Activated naive CD8-positive, alpha-beta T cell treated with anti-CD3 and anti-CD28 coated beads, Interleukin-2, amount 50 U/mL, for 24 hours (primary cell): ENCODE results near the gene SLC39A11.

Experiments
- ATAC-seq: fragments of 150-1000 bp; cut with Tn5 transposase; one replicate; pipeline ENCODE4 v1.10.0; 2021
- DNase-seq: peaks from one replicate; pipeline ENCODE4 v3.0.0; 2021
- H3K27ac Mint-ChIP-seq: one replicate; pipeline ENCODE4 v1.8.0; 2021; ENCODE audit warnings: mild to moderate bottlenecking, mixed read lengths
- H3K27me3 Mint-ChIP-seq: one replicate; pipeline ENCODE4 v1.8.0; 2021; ENCODE audit warnings: mixed read lengths
- H3K36me3 Mint-ChIP-seq: one replicate; pipeline ENCODE4 v1.8.0; 2021; ENCODE audit warnings: low read depth, mixed read lengths
- H3K4me1 Mint-ChIP-seq: one replicate; pipeline ENCODE4 v1.8.0; 2021; ENCODE audit warnings: mixed read lengths
- H3K4me3 Mint-ChIP-seq: one replicate; pipeline ENCODE4 v1.8.0; 2021; ENCODE audit warnings: mild to moderate bottlenecking, moderate library complexity, mixed read lengths
- H3K9me3 Mint-ChIP-seq: one replicate; pipeline ENCODE4 v1.8.0; 2021; ENCODE audit warnings: mixed read lengths

The SLC39A11 gene

GRCh38 chr17:72870367-72870985 is 222.0 kb downstream of the SLC39A11 start:
- Mint-ChIP-seq H3K4me3 (no peak overlapping the region), H3K4me1 (peaks cover 21% of the 10 kb centered on the region), H3K36me3 (peaks cover 7% of the 10 kb centered on the region), H3K27ac (no peak overlapping the region), H3K9me3 (peaks cover 8% of the 10 kb centered on the region), H3K27me3 (no peaks in the 10 kb centered on the region)
- no peak for DNase-seq
- no peak for ATAC-seq

GRCh38 chr17:72869630-72870029 is 222.9 kb downstream of the SLC39A11 start:
- Mint-ChIP-seq H3K4me1 (peaks cover 28% of the 10 kb centered on the region), H3K27ac (no peak overlapping the region), H3K27me3 (no peaks in the 10 kb centered on the region), H3K4me3 (no peak overlapping the region), H3K36me3 (peaks cover 4% of the 10 kb centered on the region), H3K9me3 (peaks cover 3% of the 10 kb centered on the region)
- DNase-seq (no peak), ATAC-seq (no peak)

- no peaks in the 10 kb centered on the region for H3K27me3 Mint-ChIP-seq
- H3K4me3 Mint-ChIP-seq = no peak overlapping the region
- H3K27ac Mint-ChIP-seq = no peak overlapping the region
- H3K36me3 Mint-ChIP-seq = peaks cover 10% of the 10 kb centered on the region
- H3K4me1 Mint-ChIP-seq = peaks cover 45% of the 10 kb centered on the region
- no peaks in the 10 kb centered on the region for H3K9me3 Mint-ChIP-seq
- no peak for ATAC-seq
- DNase-seq = no peak
Measured at GRCh38 chr17:72865954-72866353, 226.5 kb downstream of the SLC39A11 start.

- DNase-seq (no peak), ATAC-seq (peak; percentile 91)
- H3K27ac Mint-ChIP-seq = peak overlapping the region; percentile 21
- no peak overlapping the region for H3K4me3 Mint-ChIP-seq
- H3K27me3 Mint-ChIP-seq = no peaks in the 10 kb centered on the region
- H3K9me3 Mint-ChIP-seq = no peaks in the 10 kb centered on the region
- H3K36me3 Mint-ChIP-seq = peaks cover 17% of the 10 kb centered on the region
- H3K4me1 Mint-ChIP-seq = peaks cover 45% of the 10 kb centered on the region
Measured at GRCh38 chr17:72863526-72864211, 228.8 kb downstream of the SLC39A11 start.

GRCh38 chr17:72862276-72862999 is 230.1 kb downstream of the SLC39A11 start:
- Mint-ChIP-seq H3K27ac (no peak overlapping the region), H3K9me3 (no peaks in the 10 kb centered on the region), H3K4me3 (no peak overlapping the region), H3K4me1 (peaks cover 38% of the 10 kb centered on the region), H3K36me3 (peaks cover 13% of the 10 kb centered on the region), H3K27me3 (no peaks in the 10 kb centered on the region)
- DNase-seq = no peak
- ATAC-seq = no peak

- H3K27me3 Mint-ChIP-seq = no peaks in the 10 kb centered on the region
- DNase-seq = no peak
- H3K27ac Mint-ChIP-seq = no peak overlapping the region
- H3K4me1 Mint-ChIP-seq = peaks cover 33% of the 10 kb centered on the region
- no peak overlapping the region for H3K4me3 Mint-ChIP-seq
- peaks cover 13% of the 10 kb centered on the region for H3K36me3 Mint-ChIP-seq
- no peak for ATAC-seq
- no peaks in the 10 kb centered on the region for H3K9me3 Mint-ChIP-seq
Measured at GRCh38 chr17:72861811-72862210, 230.7 kb downstream of the SLC39A11 start.

- no peak overlapping the region for H3K4me3 Mint-ChIP-seq
- no peak overlapping the region for H3K27ac Mint-ChIP-seq
- peaks cover 28% of the 10 kb centered on the region for H3K4me1 Mint-ChIP-seq
- peaks cover 13% of the 10 kb centered on the region for H3K36me3 Mint-ChIP-seq
- ATAC-seq (no peak), DNase-seq (no peak)
- no peaks in the 10 kb centered on the region for H3K27me3 Mint-ChIP-seq
- H3K9me3 Mint-ChIP-seq = no peaks in the 10 kb centered on the region
Measured at GRCh38 chr17:72860778-72861177, 231.7 kb downstream of the SLC39A11 start.

GRCh38 chr17:72858826-72859495 is 233.5 kb downstream of the SLC39A11 start:
- no peak overlapping the region for H3K27ac Mint-ChIP-seq
- ATAC-seq (no peak), DNase-seq (no peak)
- peaks cover 11% of the 10 kb centered on the region for H3K4me1 Mint-ChIP-seq
- peaks cover 13% of the 10 kb centered on the region for H3K36me3 Mint-ChIP-seq
- H3K27me3 Mint-ChIP-seq = no peaks in the 10 kb centered on the region
- no peaks in the 10 kb centered on the region for H3K9me3 Mint-ChIP-seq
- H3K4me3 Mint-ChIP-seq = no peak overlapping the region

- H3K27me3 Mint-ChIP-seq = no peaks in the 10 kb centered on the region
- no peaks in the 10 kb centered on the region for H3K9me3 Mint-ChIP-seq
- peaks cover 10% of the 10 kb centered on the region for H3K36me3 Mint-ChIP-seq
- no peak overlapping the region for H3K27ac Mint-ChIP-seq
- no peak for ATAC-seq
- no peak for DNase-seq
- no peaks in the 10 kb centered on the region for H3K4me1 Mint-ChIP-seq
- H3K4me3 Mint-ChIP-seq = no peak overlapping the region
Measured at GRCh38 chr17:72853440-72854415, 238.8 kb downstream of the SLC39A11 start.

GRCh38 chr17:72852277-72852938 is 240.1 kb downstream of the SLC39A11 start:
- no peaks in the 10 kb centered on the region for H3K9me3 Mint-ChIP-seq
- H3K27ac Mint-ChIP-seq = no peak overlapping the region
- H3K27me3 Mint-ChIP-seq = no peaks in the 10 kb centered on the region
- ATAC-seq (no peak), DNase-seq (no peak)
- peaks cover 10% of the 10 kb centered on the region for H3K36me3 Mint-ChIP-seq
- H3K4me1 Mint-ChIP-seq = no peaks in the 10 kb centered on the region
- no peak overlapping the region for H3K4me3 Mint-ChIP-seq

- ATAC-seq (no peak), DNase-seq (no peak)
- no peak overlapping the region for H3K4me3 Mint-ChIP-seq
Measured at GRCh38 chr17:72850410-72851118, 241.9 kb downstream of the SLC39A11 start.

GRCh38 chr17:72846399-72846798 is 246.1 kb downstream of the SLC39A11 start:
- Mint-ChIP-seq H3K4me1 (no peaks in the 10 kb centered on the region), H3K9me3 (no peaks in the 10 kb centered on the region), H3K27ac (no peak overlapping the region), H3K4me3 (no peak overlapping the region), H3K36me3 (peaks cover 36% of the 10 kb centered on the region), H3K27me3 (no peaks in the 10 kb centered on the region)
- DNase-seq (no peak), ATAC-seq (no peak)

More at GRCh38 chr17:72850410-72851118, 241.9 kb downstream of the SLC39A11 start:
- Mint-ChIP-seq H3K9me3 (no peaks in the 10 kb centered on the region), H3K27ac (no peak overlapping the region), H3K36me3 (peaks cover 13% of the 10 kb centered on the region), H3K27me3 (no peaks in the 10 kb centered on the region), H3K4me1 (no peaks in the 10 kb centered on the region)

- no peak for ATAC-seq
Measured at GRCh38 chr17:72843591-72843990, 248.9 kb downstream of the SLC39A11 start.

More at GRCh38 chr17:72843591-72843990, 248.9 kb downstream of the SLC39A11 start:
- H3K9me3 Mint-ChIP-seq = peaks cover 5% of the 10 kb centered on the region
- no peaks in the 10 kb centered on the region for H3K4me1 Mint-ChIP-seq
- H3K27ac Mint-ChIP-seq = no peak overlapping the region
- DNase-seq = no peak
- no peak overlapping the region for H3K4me3 Mint-ChIP-seq
- H3K36me3 Mint-ChIP-seq = peaks cover 44% of the 10 kb centered on the region
- H3K27me3 Mint-ChIP-seq = no peaks in the 10 kb centered on the region
